AG04449 (cell line): Measurements from ENCODE around the gene HSH2D.

Source experiments
- CTCF ChIA-PET: fragments of 350-600 bp; formaldehyde crosslinking; extraction: SDS; loops from one replicate; lab custom pipeline; 2021; ENCODE audit warnings: antibody characterized with exemption; lab: Yijun Ruan, JAX
- POLR2A ChIA-PET: fragments of 400-600, 350-600 bp; formaldehyde crosslinking; extraction: SDS; loops from one replicate; lab custom pipeline; 2020; ENCODE audit warnings: antibody characterized with exemption, inconsistent platforms; lab: Yijun Ruan, JAX
- DNase-seq: peaks from one replicate; pipeline ENCODE4 v3.0.0-alpha.2; 2010; ENCODE audit warnings: low read depth, low spot score
- H3K4me3 ChIP-seq: 2 replicates; pipeline ENCODE4 v1.5.1; 2011; ENCODE audit warnings: low read depth, mild to moderate bottlenecking, control low read depth, low read length
- CTCF ChIP-seq: IDR thresholded peaks from one replicate; pipeline ENCODE4 v1.5.1; 2011; ENCODE audit warnings: mild to moderate bottlenecking, moderate library complexity, low read length, control low read depth, inconsistent platforms; ENCODE audit not compliant: insufficient read depth; ENCODE audit errors: missing control alignments

HSH2D gene

GRCh38 chr19:16204005-16204294 lies 60.5 kb downstream of the HSH2D start:
- no peak overlapping the region for H3K4me3 ChIP-seq
- DNase-seq, result no peak
- TF ChIP-seq CTCF, result no peak
- ChIA-PET CTCF (interaction anchor here (1.1 kb wide), 1 partner anchor 18 kb away, joined by 4 read pairs; the partner anchor contains the start of gene FAM32A), POLR2A (no interaction called here)

GRCh38 chr19:16205205-16206045 lies 61.9 kb downstream of the HSH2D start:
- no peak for TF ChIP-seq CTCF
- CTCF ChIA-PET, result interaction anchor here (1.1 to 1.2 kb wide), 2 partner anchors 20 to 42 kb away, joined by 3 read pairs; partner anchors contain the start of gene FAM32A
- DNase-seq, result no peak
- no peak overlapping the region for H3K4me3 ChIP-seq
- POLR2A ChIA-PET, result no interaction called here

- no peak for DNase-seq
These were observed 62.6 kb downstream of the HSH2D start for GRCh38 chr19:16206046-16206605.

GRCh38 chr19:16206637-16207036 lies 63.2 kb downstream of the HSH2D start:
- no peak for TF ChIP-seq CTCF
- POLR2A ChIA-PET, result no interaction called here
- CTCF ChIA-PET, result interaction anchor here (1.1 kb wide), 1 partner anchor 21 kb away, joined by 3 read pairs; the partner anchor contains the start of gene FAM32A
- no peak overlapping the region for H3K4me3 ChIP-seq
- DNase-seq, result no peak

More at GRCh38 chr19:16206046-16206605, 62.6 kb downstream of the HSH2D start:
- ChIA-PET CTCF (interaction anchor here (1.1 kb wide), 1 partner anchor 21 kb away, joined by 3 read pairs; the partner anchor contains the start of gene FAM32A), POLR2A (no interaction called here)
- no peak for TF ChIP-seq CTCF
- no peak overlapping the region for H3K4me3 ChIP-seq

GRCh38 chr19:16207063-16207462 lies 63.6 kb downstream of the HSH2D start:
- POLR2A ChIA-PET, result no interaction called here
- no peak for DNase-seq
- CTCF ChIA-PET, result interaction anchor here (1.1 kb wide), 1 partner anchor 22 kb away, joined by 3 read pairs; the partner anchor contains the start of gene FAM32A

More at GRCh38 chr19:16207063-16207462, 63.6 kb downstream of the HSH2D start:
- TF ChIP-seq CTCF, result no peak
- no peak overlapping the region for H3K4me3 ChIP-seq
